Muscle of arm (tissue), 12 donors: ENCODE data around the gene FLT3. TPM values are rescaled to one million over a fixed set of nuclear protein-coding genes. Genes with fewer than 3 reads are reported as not detected.
"Not testable (repeated sequence)": the region's sequence is repeated elsewhere in the genome, so short reads cannot be mapped to it uniquely, and the experiment has no call there.

Source experiments
- DNase-seq: peaks from one replicate; pipeline ENCODE4 v3.0.0-alpha.2; 2013
- polyA plus RNA-seq, 12 donors: library from polyadenylated mRNA; unstranded; fragments of 120-200 nt; gene quantifications; one replicate each; pipeline ENCODE4 v1.2.1, GENCODE V29; 2013; ENCODE audit not compliant: insufficient read length in 12 of 12

FLT3 gene
- polyA plus RNA-seq, 12 donors, result 0.05 to 1.0 (median 0.23) TPM; not detected in 2

- no peak for DNase-seq
Measured at GRCh38 chr13:28045861-28046260, 54.5 kb downstream of the FLT3 start.

GRCh38 chr13:28044608-28045007 is 55.8 kb downstream of the FLT3 start:
- no peak for DNase-seq

DNA sequence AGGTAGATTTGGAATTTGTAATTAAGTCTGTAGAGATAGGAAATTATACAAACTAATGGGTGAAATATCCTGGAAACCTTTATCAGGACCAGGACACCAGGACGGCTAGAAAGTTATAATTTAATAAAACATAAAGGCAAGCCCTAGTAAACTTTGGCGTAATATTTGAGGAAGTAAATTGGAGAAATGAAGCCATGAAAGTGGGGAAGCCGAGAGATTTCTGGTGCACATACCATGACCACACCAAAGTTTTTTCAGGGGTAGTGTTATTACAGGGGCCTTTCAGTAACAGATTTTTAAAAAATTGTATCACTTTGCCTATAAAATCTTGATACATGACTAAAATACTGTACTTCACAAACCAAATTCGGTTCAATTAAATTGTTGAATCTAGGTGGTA is 57.2 kb downstream of the FLT3 start:
- no peak for DNase-seq

DNA sequence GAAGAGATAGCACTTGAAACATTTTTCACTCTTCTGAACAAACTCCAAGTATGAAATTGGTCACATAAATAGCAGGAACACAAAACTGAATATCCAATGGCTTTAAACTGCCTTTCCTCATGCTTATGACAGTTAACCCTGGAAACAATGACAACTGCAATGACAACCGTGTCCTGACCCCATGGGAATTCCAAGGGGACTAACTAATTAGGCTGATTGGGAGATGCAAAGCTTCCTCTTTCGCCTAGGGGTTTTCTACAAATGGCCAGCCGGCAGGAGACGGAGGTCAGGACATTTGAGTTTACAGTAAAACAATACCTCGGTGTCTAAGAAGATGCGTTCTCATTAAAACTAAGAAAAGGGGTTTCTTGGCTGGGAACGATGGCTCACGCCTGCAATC is 58.9 kb downstream of the FLT3 start:
- no peak for DNase-seq

GRCh38 chr13:28041031-28041461 is 59.3 kb downstream of the FLT3 start:
- DNase-seq, result no peak

DNA sequence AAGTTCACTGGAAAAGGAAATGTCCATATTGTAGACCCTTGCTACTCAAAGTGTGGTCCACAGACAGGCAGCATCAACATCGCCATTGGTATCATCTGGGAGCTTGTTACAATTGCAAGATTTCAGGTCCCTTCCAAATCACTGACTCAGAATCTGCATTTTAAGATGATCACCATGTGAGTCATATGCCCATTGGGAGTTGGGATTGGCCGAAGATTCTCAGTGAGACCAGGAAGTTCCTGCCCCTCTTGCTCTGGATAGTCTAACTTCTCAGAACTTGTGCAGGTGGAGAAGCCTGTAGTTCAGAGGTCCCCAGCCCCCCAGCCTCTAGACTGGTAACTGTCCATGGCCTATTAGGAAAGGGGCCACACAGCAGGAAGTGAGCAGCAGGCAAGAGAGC is 63.0 kb downstream of the FLT3 start:
- no peak for DNase-seq

GRCh38 chr13:28035146-28035782 is 65.1 kb downstream of the FLT3 start:
- DNase-seq, result no peak

GRCh38 chr13:28033894-28034655 is 66.3 kb downstream of the FLT3 start:
- DNase-seq, result no peak

- not testable (repeated sequence) for DNase-seq
Measured at GRCh38 chr13:28032438-28032837, 67.9 kb downstream of the FLT3 start.

DNA sequence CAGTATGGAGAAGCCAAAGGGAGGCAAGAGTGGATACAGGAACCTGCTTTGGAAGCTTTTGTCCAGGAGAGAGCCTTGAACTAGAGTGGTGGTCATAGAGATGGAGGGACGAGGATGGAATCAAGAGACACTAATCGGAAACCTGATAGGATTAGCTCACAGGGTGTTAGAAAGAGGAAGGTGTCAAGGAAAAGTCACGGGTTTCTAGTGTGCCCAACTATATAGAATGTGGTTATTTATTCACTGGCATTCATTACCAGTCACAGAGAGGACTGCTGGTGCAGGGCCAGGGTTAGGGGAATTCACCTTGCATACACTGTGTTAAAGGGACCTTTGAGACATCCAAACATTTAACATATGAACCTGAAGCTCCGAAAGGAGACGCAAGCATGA is 68.5 kb downstream of the FLT3 start:
- no peak for DNase-seq

DNA sequence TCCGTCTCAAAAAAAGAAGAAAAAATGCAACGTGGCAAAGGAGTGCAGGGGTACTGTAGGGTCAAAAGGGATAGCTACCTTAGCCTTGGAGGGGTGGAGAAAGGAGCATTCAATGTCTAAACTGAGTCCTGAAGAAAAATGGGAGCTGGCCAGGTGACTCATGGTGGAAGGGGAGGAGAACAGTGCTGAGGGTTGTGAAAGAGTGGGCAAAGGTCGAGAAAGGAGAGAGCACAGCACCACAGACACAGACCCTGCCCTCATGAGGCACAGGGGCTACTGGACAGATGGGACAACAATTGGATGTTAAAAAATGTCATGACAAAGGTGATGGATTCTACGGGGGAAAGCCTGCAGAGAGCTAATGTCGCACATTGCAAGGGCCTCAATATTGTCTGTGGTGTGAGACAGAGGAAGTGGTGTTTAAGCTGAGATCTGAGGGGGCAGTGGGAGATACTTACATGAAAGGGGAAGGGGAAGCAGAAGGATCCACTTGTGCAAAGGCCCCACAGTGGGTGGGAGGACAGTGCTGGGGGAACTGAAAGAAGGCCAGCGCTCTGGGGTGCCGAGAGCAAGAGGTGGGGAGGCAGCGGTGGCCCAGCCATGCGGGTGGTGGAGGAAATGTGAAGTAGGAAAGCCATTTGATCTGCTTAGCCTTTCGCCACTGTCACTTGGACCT is 69.0 kb downstream of the FLT3 start:
- peak; percentile 10 for DNase-seq

GRCh38 chr13:28027607-28028364 is 72.6 kb downstream of the FLT3 start:
- no peak for DNase-seq

DNA sequence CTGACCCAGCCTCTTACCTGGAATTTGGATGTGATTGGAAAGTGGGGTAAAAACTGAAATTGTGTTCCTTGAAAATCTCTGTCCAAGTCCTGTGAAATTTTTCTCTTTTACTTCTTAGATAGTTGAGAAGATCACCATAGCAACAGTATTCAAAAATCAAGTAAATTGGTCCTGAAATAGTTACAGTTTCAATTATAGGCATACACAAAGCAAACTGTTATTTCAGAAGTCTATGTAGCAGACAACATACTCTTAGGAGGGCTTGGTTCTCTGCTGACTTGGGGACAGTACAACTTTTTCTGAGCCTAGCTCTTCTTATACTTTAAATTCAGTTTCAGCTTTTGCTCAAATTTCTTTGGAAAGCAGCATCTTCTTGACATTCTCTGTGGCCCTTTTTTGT is 73.3 kb downstream of the FLT3 start:
- no peak for DNase-seq

GRCh38 chr13:28026508-28026907 is 73.9 kb downstream of the FLT3 start:
- no peak for DNase-seq

- DNase-seq, result no peak
Measured at GRCh38 chr13:28022848-28023518, 77.4 kb downstream of the FLT3 start.

GRCh38 chr13:28014301-28014700 is 86.1 kb downstream of the FLT3 start:
- DNase-seq, result no peak

- DNase-seq, result no peak
Measured at GRCh38 chr13:28013482-28013881, 86.9 kb downstream of the FLT3 start.

DNA sequence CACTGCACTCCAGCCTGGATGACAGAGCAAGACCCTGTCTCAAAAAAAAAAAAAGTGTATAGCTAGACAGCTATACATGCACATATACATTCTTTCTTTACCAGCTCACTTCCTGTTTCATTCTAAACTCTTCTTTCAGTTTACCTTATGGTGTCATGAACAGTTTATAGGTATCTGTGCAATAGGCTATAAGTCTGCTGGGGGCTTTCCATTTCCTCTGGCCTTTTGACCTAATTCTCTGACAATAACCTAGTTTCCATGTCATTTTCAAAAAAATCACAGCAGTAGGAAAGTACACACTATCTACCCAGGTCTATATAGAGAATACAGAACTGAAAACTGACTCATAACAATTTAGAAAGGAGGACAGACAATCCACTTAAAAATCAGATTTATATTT is 87.5 kb downstream of the FLT3 start:
- DNase-seq, result no peak

DNA sequence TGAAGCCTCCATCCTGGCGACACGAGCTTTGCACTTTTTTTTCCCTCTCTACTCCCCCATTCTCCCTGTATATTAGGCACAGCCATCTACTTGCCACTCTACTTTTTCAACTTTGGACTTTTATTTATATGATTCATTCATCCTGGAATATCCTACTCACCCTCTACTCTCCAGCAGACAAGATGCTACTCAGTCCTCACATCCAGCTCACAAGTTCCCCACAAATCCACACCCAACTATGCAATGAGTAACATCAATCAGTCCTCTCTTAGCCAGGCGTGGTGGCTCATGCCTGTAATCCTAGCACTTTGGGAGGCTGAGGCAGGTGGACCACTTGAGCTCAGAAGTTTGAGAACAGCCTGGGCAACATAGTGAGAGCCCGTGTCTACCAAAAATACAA is 88.0 kb downstream of the FLT3 start:
- DNase-seq, result no peak

GRCh38 chr13:28010046-28010445 is 90.3 kb downstream of the FLT3 start:
- DNase-seq, result no peak

- not testable (repeated sequence) for DNase-seq
Measured at GRCh38 chr13:28005016-28005415, 95.4 kb downstream of the FLT3 start.
